Keratinocyte (primary cell): ENCODE results near the gene SHISA9. TPM values are rescaled to one million over a fixed set of nuclear protein-coding genes. Genes with fewer than 3 reads are reported as not detected.

Source experiments
- DNase-seq: peaks from one replicate; pipeline ENCODE4 v3.0.0-alpha.2; 2011; ENCODE audit warnings: low read depth, missing footprints, low spot score
- FAIRE-seq: peaks from 2 replicates; lab custom pipeline; 2011; peaks lifted over from hg19 to GRCh38; lab: Jason Lieb, UNC
- H2AFZ ChIP-seq: 2 replicates; pipeline ENCODE4 v1.6.0; 2012; ENCODE audit warnings: low read length, control low read depth, inconsistent platforms; ENCODE audit not compliant: control insufficient read depth
- H3K27ac ChIP-seq: 2 replicates; pipeline ENCODE4 v1.5.1; 2011; ENCODE audit warnings: low read length; ENCODE audit not compliant: control insufficient read depth, insufficient read depth
- H3K27me3 ChIP-seq: 3 replicates; pipeline ENCODE4 v1.6.0; 2011; ENCODE audit warnings: low read length; ENCODE audit not compliant: control insufficient read depth, insufficient read depth; ENCODE audit errors: extremely low read depth
- H3K36me3 ChIP-seq, 2 experiments: 2 replicates in 1 of 2; 3 replicates in 1 of 2; pipeline ENCODE4 v1.5.1; 2011; ENCODE audit warnings: low read length in 2 of 2, mild to moderate bottlenecking in 1 of 2; ENCODE audit not compliant: control insufficient read depth in 2 of 2, insufficient read depth in 2 of 2; ENCODE audit errors: extremely low read depth in 1 of 2
- H3K4me1 ChIP-seq: 3 replicates; pipeline ENCODE4 v1.5.1; 2011; ENCODE audit warnings: low read length; ENCODE audit not compliant: control insufficient read depth, insufficient read depth; ENCODE audit errors: extremely low read depth
- H3K4me2 ChIP-seq: 3 replicates; pipeline ENCODE4 v1.6.0; 2011; ENCODE audit warnings: low read depth, low read length; ENCODE audit not compliant: control insufficient read depth, insufficient read depth; ENCODE audit errors: extremely low read depth
- H3K4me3 ChIP-seq, 3 experiments: fragments of 200-600 bp in 1 of 3; sonication (generic) in 1 of 3; 2 replicates in 2 of 3; 3 replicates in 1 of 3; pipeline ENCODE4 v1.5.1; 2011 to 2016; ENCODE audit warnings: low read length in 3 of 3, mild to moderate bottlenecking in 3 of 3, control low read depth in 2 of 3, inconsistent platforms in 1 of 3, low read depth in 1 of 3, mixed read lengths in 1 of 3, mixed run types in 1 of 3, moderate library complexity in 1 of 3; ENCODE audit not compliant: control insufficient read depth in 2 of 3, insufficient read depth in 2 of 3; ENCODE audit errors: extremely low read depth in 1 of 3
- H3K79me2 ChIP-seq: 2 replicates; pipeline ENCODE4 v1.6.0; 2012; ENCODE audit warnings: low read length; ENCODE audit not compliant: control insufficient read depth, insufficient read depth
- H3K9ac ChIP-seq: 3 replicates; pipeline ENCODE4 v1.6.0; 2011; ENCODE audit warnings: low read length; ENCODE audit not compliant: control insufficient read depth, insufficient read depth; ENCODE audit errors: extremely low read depth
- H3K9me1 ChIP-seq: 3 replicates; pipeline ENCODE4 v1.6.0; 2011; ENCODE audit warnings: low read length; ENCODE audit not compliant: control insufficient read depth, insufficient read depth; ENCODE audit errors: extremely low read depth
- H3K9me3 ChIP-seq: 2 replicates; pipeline ENCODE4 v1.5.1; 2012; ENCODE audit warnings: low read depth, low read length; ENCODE audit not compliant: control insufficient read depth
- H4K20me1 ChIP-seq: 3 replicates; pipeline ENCODE4 v1.6.0; 2011; ENCODE audit warnings: low read length; ENCODE audit not compliant: control insufficient read depth, insufficient read depth; ENCODE audit errors: extremely low read depth
- EZH2 ChIP-seq: IDR thresholded peaks from one replicate; pipeline ENCODE4 v1.6.1; 2012; ENCODE audit warnings: inconsistent platforms, mild to moderate bottlenecking, low read length, moderate library complexity
- dilution Hi-C: fragments of 300-500 bp; cut with MboI; formaldehyde crosslinking; loops from one replicate; pipeline ENCODE4 v1.7.0; 2020; ENCODE audit warnings: low sequenced_read_pairs; ENCODE audit not compliant: extremely low pct_ligation_motif_present
- polyA plus RNA-seq, 5 experiments: library from polyadenylated mRNA; depleted of rRNA in 3 of 5; stranded (reverse) in 3 of 5; stranded (forward) in 1 of 5; unstranded in 1 of 5; fragments of >200 nt; gene quantifications; 1 replicate in 1 of 5; 2 replicates in 3 of 5; 3 replicates in 1 of 5; pipeline versions ENCODE4 v1.2.1 to v1.2.3, GENCODE V29; 2011 to 2012; ENCODE audit warnings: missing spikeins in 2 of 5, low read depth in 1 of 5, low replicate concordance in 1 of 5
- TF ChIP-seq, protein P1 (sequence below), 3 experiments: IDR thresholded peaks in 1 of 3; conservative IDR thresholded peaks in 1 of 3; optimal IDR thresholded peaks in 1 of 3; 2 replicates in 2 of 3; 3 replicates in 1 of 3; pipeline versions ENCODE3 to v1.5.1; 2011; ENCODE audit warnings: low read length in 3 of 3, mild to moderate bottlenecking in 3 of 3, moderate library complexity in 2 of 3, control low read depth in 1 of 3, inconsistent platforms in 1 of 3; ENCODE audit not compliant: insufficient read depth in 2 of 3; ENCODE audit errors: extremely low read depth in 1 of 3

Gene SHISA9
- polyA plus RNA-seq, 1 donor (not counting 4 experiments of a cell fraction or from before 2014, with no cell fraction given) = 0.28 TPM

DNA sequence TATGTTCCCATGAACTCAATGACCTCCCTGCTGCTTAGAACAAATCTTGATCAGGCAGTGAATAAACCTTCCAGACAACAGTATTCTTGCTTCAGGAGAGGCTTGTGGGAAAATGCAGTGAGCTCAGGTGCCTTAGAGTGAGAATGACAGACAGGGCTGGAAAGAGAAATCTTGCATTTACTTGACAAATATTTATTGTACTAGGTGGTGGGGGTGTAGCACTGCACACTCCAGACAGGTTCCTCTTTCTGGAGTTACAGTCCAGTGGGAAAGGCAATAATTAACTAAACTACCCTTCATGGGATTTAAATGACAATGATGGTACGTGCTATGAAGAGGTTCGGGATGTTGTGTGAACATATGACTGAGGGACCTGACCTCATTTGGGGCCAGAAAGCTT lies 182.9 kb downstream of the SHISA9 start:
- no peak for FAIRE-seq
- dilution Hi-C loops = no loop called here
- H3K9me3 ChIP-seq = no peaks in the 10 kb centered on the region
- no peak overlapping the region for H3K27ac ChIP-seq
- H3K9me1 ChIP-seq = no peaks in the 10 kb centered on the region
- no peak overlapping the region for H3K4me3 ChIP-seq
- H3K9ac ChIP-seq = no peak overlapping the region
- no peak for TF ChIP-seq EZH2
- TF ChIP-seq, protein P1, sequence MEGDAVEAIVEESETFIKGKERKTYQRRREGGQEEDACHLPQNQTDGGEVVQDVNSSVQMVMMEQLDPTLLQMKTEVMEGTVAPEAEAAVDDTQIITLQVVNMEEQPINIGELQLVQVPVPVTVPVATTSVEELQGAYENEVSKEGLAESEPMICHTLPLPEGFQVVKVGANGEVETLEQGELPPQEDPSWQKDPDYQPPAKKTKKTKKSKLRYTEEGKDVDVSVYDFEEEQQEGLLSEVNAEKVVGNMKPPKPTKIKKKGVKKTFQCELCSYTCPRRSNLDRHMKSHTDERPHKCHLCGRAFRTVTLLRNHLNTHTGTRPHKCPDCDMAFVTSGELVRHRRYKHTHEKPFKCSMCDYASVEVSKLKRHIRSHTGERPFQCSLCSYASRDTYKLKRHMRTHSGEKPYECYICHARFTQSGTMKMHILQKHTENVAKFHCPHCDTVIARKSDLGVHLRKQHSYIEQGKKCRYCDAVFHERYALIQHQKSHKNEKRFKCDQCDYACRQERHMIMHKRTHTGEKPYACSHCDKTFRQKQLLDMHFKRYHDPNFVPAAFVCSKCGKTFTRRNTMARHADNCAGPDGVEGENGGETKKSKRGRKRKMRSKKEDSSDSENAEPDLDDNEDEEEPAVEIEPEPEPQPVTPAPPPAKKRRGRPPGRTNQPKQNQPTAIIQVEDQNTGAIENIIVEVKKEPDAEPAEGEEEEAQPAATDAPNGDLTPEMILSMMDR (optimal IDR thresholded peaks at IDR 0.05 in 1 of 3, IDR thresholded peaks at IDR 0.05 in 1 of 3, conservative IDR thresholded peaks at IDR 0.05 in 1 of 3; ENCODE audit: extremely low read depth in 1 of 3, insufficient read depth in 2 of 3, low read length in 3 of 3) = no peak
- H3K4me2 ChIP-seq = no peak overlapping the region
- no peak overlapping the region for H2AFZ ChIP-seq
- no peak for DNase-seq
- H3K36me3 ChIP-seq = no peaks in the 10 kb centered on the region
- no peaks in the 10 kb centered on the region for H3K79me2 ChIP-seq
- no peaks in the 10 kb centered on the region for H3K4me1 ChIP-seq
- no peaks in the 10 kb centered on the region for H4K20me1 ChIP-seq
- H3K27me3 ChIP-seq = no peaks in the 10 kb centered on the region

DNA sequence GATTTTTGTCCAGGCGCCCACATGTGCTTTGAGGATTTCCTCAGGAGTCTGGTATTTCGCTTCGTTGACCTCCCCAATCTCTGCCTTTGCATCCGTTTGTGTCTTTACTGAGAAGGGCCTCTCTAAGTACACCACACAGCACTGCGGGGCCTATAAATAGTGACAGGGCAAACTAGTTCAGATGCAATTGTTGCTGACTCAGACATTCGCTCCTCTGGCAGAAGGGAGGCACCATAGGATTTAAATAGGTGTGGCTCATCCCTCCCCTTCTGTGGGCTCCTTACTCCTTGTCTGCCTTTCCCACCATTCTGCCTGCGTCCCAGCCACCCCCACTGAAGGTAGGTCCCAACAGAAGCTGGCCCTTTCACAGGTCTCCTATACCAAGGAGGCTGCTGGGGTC lies 192.3 kb downstream of the SHISA9 start:
- dilution Hi-C loops = no loop called here
- Histone ChIP-seq H3K27me3 (no peaks in the 10 kb centered on the region), H2AFZ (no peak overlapping the region), H3K9me1 (no peaks in the 10 kb centered on the region), H3K79me2 (no peaks in the 10 kb centered on the region), H3K4me3 (no peak overlapping the region), H3K9ac (no peak overlapping the region), H3K4me1 (no peaks in the 10 kb centered on the region), H3K27ac (no peak overlapping the region), H3K4me2 (no peak overlapping the region), H4K20me1 (no peaks in the 10 kb centered on the region), H3K36me3 (no peaks in the 10 kb centered on the region), H3K9me3 (no peaks in the 10 kb centered on the region)
- TF ChIP-seq EZH2 = no peak
- TF ChIP-seq, protein P1 (optimal IDR thresholded peaks at IDR 0.05 in 1 of 3, IDR thresholded peaks at IDR 0.05 in 1 of 3, conservative IDR thresholded peaks at IDR 0.05 in 1 of 3; ENCODE audit: extremely low read depth in 1 of 3, insufficient read depth in 2 of 3, low read length in 3 of 3) = no peak
- FAIRE-seq (no peak), DNase-seq (no peak)
